SK-N-SH (cell line): ENCODE data around the gene VASH2. TPM values are rescaled to one million over a fixed set of nuclear protein-coding genes. Genes with fewer than 3 reads are reported as not detected.

Experiments
- CTCF ChIA-PET: fragments of 300-600, 350-600 bp; formaldehyde crosslinking; extraction: SDS; loops from one replicate; lab custom pipeline; 2021; lab: Yijun Ruan, JAX
- POLR2A ChIA-PET: fragments of 350-600 bp; sonication (Branson Sonifier 250); formaldehyde crosslinking; extraction: SDS; loops from one replicate; lab custom pipeline; 2020; ENCODE audit warnings: antibody characterized with exemption, inconsistent platforms; lab: Yijun Ruan, JAX
- DNase-seq: peaks from one replicate; pipeline ENCODE4 v3.0.0; 2012
- H2AFZ ChIP-seq: fragments of 200-600 bp; sonication (generic); 2 replicates; pipeline ENCODE4 v1.8.1; 2016; ENCODE audit warnings: antibody characterized with exemption, mild to moderate bottlenecking, low read depth
- H3F3A ChIP-seq: fragments of 200-600 bp; sonication (generic); replicated peaks from 2 replicates; pipeline ENCODE3; 2016; ENCODE audit warnings: antibody characterized with exemption, mild to moderate bottlenecking; ENCODE audit not compliant: insufficient read depth
- H3K27ac ChIP-seq, 2 experiments: fragments of 200-500 bp in 1 of 2; fragments of 200-600 bp in 1 of 2; sonication (Bioruptor generic) in 1 of 2; sonication (generic), shearing (Covaris generic) in 1 of 2; 2 replicates each; pipeline versions ENCODE4 v1.5.1 to v1.6.1; 2014 to 2016; ENCODE audit warnings: low read depth in 2 of 2, inconsistent platforms in 1 of 2, low read length in 1 of 2, mild to moderate bottlenecking in 1 of 2, mixed read lengths in 1 of 2
- H3K27me3 ChIP-seq: fragments of 200-600 bp; sonication (generic), shearing (Covaris generic); 2 replicates; pipeline ENCODE4 v1.6.1; 2016; ENCODE audit warnings: mixed run types; ENCODE audit not compliant: insufficient read depth
- H3K36me3 ChIP-seq, 2 experiments: fragments of 200-500 bp in 1 of 2; fragments of 200-600 bp in 1 of 2; sonication (Bioruptor generic) in 1 of 2; sonication (generic) in 1 of 2; replicated peaks in 1 of 2; 2 replicates each; pipeline versions ENCODE3 to v1.5.1; 2014 to 2016; ENCODE audit warnings: low read length in 1 of 2, mild to moderate bottlenecking in 1 of 2; ENCODE audit not compliant: insufficient read depth in 2 of 2, control insufficient read depth in 1 of 2
- H3K4me1 ChIP-seq, 2 experiments: fragments of 200-500 bp in 1 of 2; fragments of 200-600 bp in 1 of 2; sonication (Bioruptor generic) in 1 of 2; sonication (generic), shearing (Covaris generic) in 1 of 2; 2 replicates each; pipeline versions ENCODE4 v1.5.1 to v1.6.1; 2014 to 2016; ENCODE audit warnings: low read depth in 1 of 2, low read length in 1 of 2, mixed run types in 1 of 2; ENCODE audit not compliant: insufficient read depth in 2 of 2, control insufficient read depth in 1 of 2
- H3K4me2 ChIP-seq: fragments of 200-600 bp; sonication (generic), shearing (Covaris generic); 2 replicates; pipeline ENCODE4 v1.6.1; 2017; ENCODE audit warnings: mixed run types
- H3K4me3 ChIP-seq, 2 experiments: fragments of 200-500 bp in 1 of 2; fragments of 200-600 bp in 1 of 2; sonication (Bioruptor generic) in 1 of 2; sonication (generic), shearing (Covaris generic) in 1 of 2; 2 replicates each; pipeline versions ENCODE4 v1.5.1 to v1.8.1; 2014 to 2016; ENCODE audit warnings: low read depth in 2 of 2, inconsistent platforms in 1 of 2, low read length in 1 of 2, mild to moderate bottlenecking in 1 of 2, mixed read lengths in 1 of 2, moderate library complexity in 1 of 2
- H3K79me2 ChIP-seq: fragments of 200-600 bp; sonication (generic); 2 replicates; pipeline ENCODE4 v1.8.1; 2017; ENCODE audit warnings: mild to moderate bottlenecking; ENCODE audit not compliant: insufficient read depth
- H3K9ac ChIP-seq: fragments of 200-600 bp; sonication (generic); 2 replicates; pipeline ENCODE4 v1.6.1; 2017; ENCODE audit warnings: mixed run types
- H3K9me2 ChIP-seq: fragments of 200-600 bp; sonication (generic); 2 replicates; pipeline ENCODE4 v1.6.1; 2017; ENCODE audit warnings: mixed run types
- H3K9me3 ChIP-seq: fragments of 200-600 bp; sonication (generic); 2 replicates; pipeline ENCODE4 v1.6.1; 2017; ENCODE audit warnings: mixed run types, mild to moderate bottlenecking, moderate library complexity
- H4K20me1 ChIP-seq: fragments of 200-600 bp; sonication (generic); 2 replicates; pipeline ENCODE4 v1.6.1; 2017; ENCODE audit warnings: mild to moderate bottlenecking, mixed run types; ENCODE audit not compliant: insufficient read depth
- CHD2 ChIP-seq: fragments of 150-350 bp; IDR thresholded peaks from 2 replicates; pipeline ENCODE4 v1.6.1; 2018; ENCODE audit warnings: low read length; ENCODE audit not compliant: partially characterized antibody
- ELF1 ChIP-seq: IDR thresholded peaks from 2 replicates; pipeline ENCODE4 v1.4.0; 2012
- EP300 ChIP-seq, 2 experiments: IDR thresholded peaks; 2 replicates each; pipeline versions ENCODE4 v1.4.0 to v1.6.1; 2012; ENCODE audit warnings: borderline replicate concordance in 1 of 2, low read depth in 1 of 2, low read length in 1 of 2
- FOSL2 ChIP-seq: IDR thresholded peaks from 2 replicates; pipeline ENCODE4 v1.4.0; 2012; ENCODE audit warnings: low read depth, mild to moderate bottlenecking, moderate library complexity, borderline replicate concordance
- GABPA ChIP-seq: IDR thresholded peaks from 2 replicates; pipeline ENCODE4 v1.4.0; 2012; ENCODE audit warnings: low read depth, mild to moderate bottlenecking
- JUND ChIP-seq: IDR thresholded peaks from 2 replicates; pipeline ENCODE4 v1.4.0; 2012
- MAX ChIP-seq: IDR thresholded peaks from 2 replicates; pipeline ENCODE4 v1.4.0; 2012; ENCODE audit warnings: low read depth
- MEF2A ChIP-seq: IDR thresholded peaks from 2 replicates; pipeline ENCODE4 v1.4.0; 2012; ENCODE audit warnings: low read depth, borderline replicate concordance
- MXI1 ChIP-seq: IDR thresholded peaks from 2 replicates; pipeline ENCODE4 v1.6.1; 2012; ENCODE audit warnings: mild to moderate bottlenecking, low read depth, low read length, improper control_type of control experiment
- PBX3 ChIP-seq: IDR thresholded peaks from 2 replicates; pipeline ENCODE4; 2012
- POLR2AphosphoS5 ChIP-seq: IDR thresholded peaks from 2 replicates; pipeline ENCODE4 v1.6.1; 2012; ENCODE audit warnings: low read depth, low read length
- REST ChIP-seq: IDR thresholded peaks from 2 replicates; pipeline ENCODE4 v1.6.1; 2012; ENCODE audit warnings: mild to moderate bottlenecking, low read depth, low read length, moderate library complexity
- SMC3 ChIP-seq: IDR thresholded peaks from 2 replicates; pipeline ENCODE4 v1.6.1; 2012; ENCODE audit warnings: low read depth, low read length, improper control_type of control experiment
- TAF1 ChIP-seq: IDR thresholded peaks from 2 replicates; pipeline ENCODE4 v1.6.1; 2012; ENCODE audit warnings: low read depth, mild to moderate bottlenecking, low read length, moderate library complexity, borderline replicate concordance
- TEAD4 ChIP-seq: IDR thresholded peaks from 2 replicates; pipeline ENCODE4 v1.4.0; 2012; ENCODE audit warnings: mild to moderate bottlenecking, borderline replicate concordance; ENCODE audit not compliant: insufficient read depth
- ZBTB33 ChIP-seq: IDR thresholded peaks from 2 replicates; pipeline ENCODE4 v1.4.0; 2012; ENCODE audit warnings: low read depth, borderline replicate concordance
- whole genome bisulfite sequencing: methylation state at CpG from one replicate; pipeline ENCODE4 v1.1.6; 2017; ENCODE audit warnings: low lambda C conversion rate; 5-methylcytosine and 5-hydroxymethylcytosine counted together
- polyA plus RNA-seq, 3 experiments: library from polyadenylated mRNA; depleted of rRNA; stranded (reverse); fragments of >200 nt; gene quantifications; 2 replicates each; pipeline ENCODE4 v1.2.3, GENCODE V29; 2012
- TF ChIP-seq, protein P1 (sequence below): fragments of 150-350 bp; IDR thresholded peaks from 2 replicates; pipeline ENCODE4 v1.6.1; 2016; ENCODE audit warnings: mild to moderate bottlenecking, low read depth, low read length

VASH2 gene
- polyA plus RNA-seq, 1 of the 3 experiments (the other 2 are of a cell fraction): 0.41 TPM

DNA sequence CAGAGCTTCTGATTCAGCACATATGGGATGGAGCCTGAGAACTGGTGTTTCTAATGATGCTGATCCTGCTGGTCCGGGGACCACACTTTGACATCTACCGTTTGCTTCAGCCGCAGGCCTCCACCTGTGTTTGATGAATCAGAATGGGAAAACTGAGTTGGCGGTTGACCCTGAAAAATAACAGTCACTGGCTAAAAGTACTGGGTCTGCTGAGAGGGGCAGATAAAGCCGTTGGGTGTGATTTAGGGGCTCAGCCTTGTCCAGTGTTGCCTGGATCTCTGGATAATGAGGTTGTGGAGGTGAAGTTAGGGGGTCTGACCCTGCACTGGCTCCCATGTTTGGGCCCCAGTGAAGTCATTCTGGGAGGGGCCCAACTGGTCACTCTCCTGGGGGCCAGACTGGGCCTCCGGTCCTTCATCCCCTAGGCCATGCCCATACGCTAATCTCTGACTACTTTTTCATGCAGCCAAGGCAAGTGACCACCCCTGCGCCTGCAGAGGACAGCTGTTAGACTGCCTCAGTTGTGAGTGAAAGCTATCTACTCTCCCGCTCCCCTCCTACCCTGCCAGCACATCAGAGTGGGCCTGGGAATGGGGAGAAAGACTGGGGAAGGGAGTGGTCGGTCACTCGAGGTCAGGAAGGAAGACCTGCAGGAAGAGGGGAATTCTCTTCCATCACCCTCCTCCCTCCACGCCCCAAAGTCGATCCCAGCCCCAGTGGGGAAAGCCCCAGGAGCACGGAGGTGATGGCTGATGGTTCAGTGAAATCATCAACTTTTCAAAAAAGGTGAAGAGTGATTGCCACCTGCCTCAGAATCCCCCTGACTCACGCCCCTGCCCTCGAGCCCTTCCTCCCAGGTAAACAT lies 27.7 kb downstream of the VASH2 start:
- WGBS: 74% methylated on average over 14 of the region's 16 CpGs
- Histone ChIP-seq H3K4me1 (peaks cover 0 to 4% of the 10 kb centered on the region in 2 experiments; a peak in 1 of 4 replicates), H3K27me3 (no peaks in the 10 kb centered on the region), H3K79me2 (no peaks in the 10 kb centered on the region), H3F3A (no peaks in the 10 kb centered on the region), H4K20me1 (no peaks in the 10 kb centered on the region), H3K36me3 (no peaks in the 10 kb centered on the region), H3K27ac (no peak overlapping the region), H3K4me2 (no peak overlapping the region), H2AFZ (no peak overlapping the region), H3K9ac (no peak overlapping the region), H3K9me2 (no peaks in the 10 kb centered on the region), H3K9me3 (no peaks in the 10 kb centered on the region), H3K4me3 (no peak overlapping the region; a peak in 1 of 4 replicates)
- POLR2A ChIA-PET: no interaction called here
- DNase-seq: no peak
- no peak for TF ChIP-seq TEAD4
- no peak for TF ChIP-seq EP300 (IDR thresholded peaks at IDR 0.05; ENCODE audit: borderline replicate concordance in 1 of 2, low read depth in 1 of 2, low read length in 1 of 2)
- no peak for TF ChIP-seq JUND
- no peak for TF ChIP-seq SMC3
- TF ChIP-seq FOSL2: no peak
- TF ChIP-seq, protein P1, sequence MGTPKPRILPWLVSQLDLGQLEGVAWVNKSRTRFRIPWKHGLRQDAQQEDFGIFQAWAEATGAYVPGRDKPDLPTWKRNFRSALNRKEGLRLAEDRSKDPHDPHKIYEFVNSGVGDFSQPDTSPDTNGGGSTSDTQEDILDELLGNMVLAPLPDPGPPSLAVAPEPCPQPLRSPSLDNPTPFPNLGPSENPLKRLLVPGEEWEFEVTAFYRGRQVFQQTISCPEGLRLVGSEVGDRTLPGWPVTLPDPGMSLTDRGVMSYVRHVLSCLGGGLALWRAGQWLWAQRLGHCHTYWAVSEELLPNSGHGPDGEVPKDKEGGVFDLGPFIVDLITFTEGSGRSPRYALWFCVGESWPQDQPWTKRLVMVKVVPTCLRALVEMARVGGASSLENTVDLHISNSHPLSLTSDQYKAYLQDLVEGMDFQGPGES: no peak
- no peak for TF ChIP-seq ELF1
- no peak for TF ChIP-seq REST
- no peak for TF ChIP-seq CHD2
- no peak for TF ChIP-seq ZBTB33
- TF ChIP-seq MEF2A: no peak
- no peak for TF ChIP-seq POLR2AphosphoS5
- no peak for TF ChIP-seq PBX3
- TF ChIP-seq TAF1: no peak
- TF ChIP-seq MAX: no peak
- TF ChIP-seq MXI1: no peak
- TF ChIP-seq GABPA: no peak
- CTCF ChIA-PET: interaction anchor here (1.4 kb wide), 1 partner anchor 18 kb away, joined by 6 read pairs; no protein-coding TSS in a partner anchor
